Activated CD4-positive, alpha-beta memory T cell treated with anti-CD3 and anti-CD28 coated beads for 36 hours (primary cell): Measurements from ENCODE around the gene BBS2. TPM values are rescaled to one million over a fixed set of nuclear protein-coding genes. Genes with fewer than 3 reads are reported as not detected.

Experiments
- CTCF ChIA-PET: fragments of 350-600 bp; sonication (Branson Sonifier 250); formaldehyde crosslinking; loops from one replicate; lab custom pipeline; 2021; ENCODE audit warnings: antibody characterized with exemption, inconsistent platforms; lab: Charles Lee
- POLR2A ChIA-PET: fragments of 350-600 bp; sonication (Branson Sonifier 250); formaldehyde crosslinking; loops from one replicate; lab custom pipeline; 2021; ENCODE audit warnings: antibody characterized with exemption; lab: Charles Lee
- DNase-seq: peaks from one replicate; pipeline ENCODE4 v3.0.0-alpha.2; 2020
- H3K27ac Mint-ChIP-seq: one replicate; pipeline ENCODE4 v1.8.0; 2021; ENCODE audit warnings: mixed read lengths
- H3K27me3 Mint-ChIP-seq: one replicate; pipeline ENCODE4 v1.8.0; 2021; ENCODE audit warnings: mixed read lengths
- H3K36me3 Mint-ChIP-seq: one replicate; pipeline ENCODE4 v1.8.0; 2021; ENCODE audit warnings: mixed read lengths
- H3K4me1 Mint-ChIP-seq: one replicate; pipeline ENCODE4 v1.8.0; 2021; ENCODE audit warnings: low read depth, mixed read lengths
- H3K4me3 Mint-ChIP-seq: one replicate; pipeline ENCODE4 v1.8.0; 2021; ENCODE audit warnings: mild to moderate bottlenecking, mixed read lengths
- H3K9me3 Mint-ChIP-seq: one replicate; pipeline ENCODE4 v1.8.0; 2021; ENCODE audit warnings: mixed read lengths
- intact Hi-C: fragments of 100-400 bp; cut with micrococcal nuclease; formaldehyde crosslinking; loops from one replicate; pipeline ENCODE4 v1.15.1; 2023
- total RNA-seq, 2 experiments: library from RNA; stranded (reverse); gene quantifications; one replicate each; pipeline ENCODE4 v1.2.3, GENCODE V29; 2021

BBS2 gene
- total RNA-seq, 2 experiments from 2014 or later, result 21.5 to 22.6 TPM

DNA sequence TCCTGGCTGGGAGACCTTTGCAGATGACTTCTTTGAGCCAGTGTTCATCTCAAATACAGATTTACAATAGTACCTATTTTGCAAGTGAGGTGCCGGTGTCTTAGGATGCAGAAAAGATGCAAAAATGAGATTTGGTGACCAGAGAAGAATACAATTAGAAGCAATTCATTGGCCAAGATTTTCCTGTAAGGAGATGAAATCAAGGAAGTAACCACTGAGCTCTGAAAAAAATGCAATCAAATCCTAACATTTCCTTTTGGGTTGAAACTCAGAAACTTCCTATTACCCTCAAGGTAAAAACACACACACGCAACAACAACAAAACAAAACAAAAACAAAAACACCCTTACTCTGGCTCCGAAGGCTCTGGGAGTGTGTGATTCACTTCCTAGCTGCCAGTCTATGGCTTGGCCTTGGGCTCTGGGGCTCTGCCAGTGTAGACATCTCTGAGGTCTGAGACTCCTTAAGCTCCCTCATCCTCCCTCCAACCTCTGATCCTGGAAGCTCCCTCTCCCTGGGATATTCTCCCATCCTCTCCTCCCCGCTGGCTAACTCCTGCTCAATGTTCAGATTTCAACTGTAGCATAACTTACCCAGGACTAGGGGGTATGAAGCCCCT, 28.2 kb upstream of the BBS2 start:
- Mint-ChIP-seq H3K27ac (no peak overlapping the region), H3K4me3 (no peak overlapping the region), H3K27me3 (no peaks in the 10 kb centered on the region), H3K4me1 (peaks cover 18% of the 10 kb centered on the region), H3K36me3 (no peaks in the 10 kb centered on the region), H3K9me3 (no peaks in the 10 kb centered on the region)
- intact Hi-C loops, result no loop called here
- CTCF ChIA-PET, result interaction anchor here (1.0 to 2.7 kb wide), 3 partner anchors 28 to 154 kb away, joined by 5 to 12 read pairs (median 6); no protein-coding TSS in a partner anchor
- POLR2A ChIA-PET, result no interaction called here
- DNase-seq, result no peak

DNA sequence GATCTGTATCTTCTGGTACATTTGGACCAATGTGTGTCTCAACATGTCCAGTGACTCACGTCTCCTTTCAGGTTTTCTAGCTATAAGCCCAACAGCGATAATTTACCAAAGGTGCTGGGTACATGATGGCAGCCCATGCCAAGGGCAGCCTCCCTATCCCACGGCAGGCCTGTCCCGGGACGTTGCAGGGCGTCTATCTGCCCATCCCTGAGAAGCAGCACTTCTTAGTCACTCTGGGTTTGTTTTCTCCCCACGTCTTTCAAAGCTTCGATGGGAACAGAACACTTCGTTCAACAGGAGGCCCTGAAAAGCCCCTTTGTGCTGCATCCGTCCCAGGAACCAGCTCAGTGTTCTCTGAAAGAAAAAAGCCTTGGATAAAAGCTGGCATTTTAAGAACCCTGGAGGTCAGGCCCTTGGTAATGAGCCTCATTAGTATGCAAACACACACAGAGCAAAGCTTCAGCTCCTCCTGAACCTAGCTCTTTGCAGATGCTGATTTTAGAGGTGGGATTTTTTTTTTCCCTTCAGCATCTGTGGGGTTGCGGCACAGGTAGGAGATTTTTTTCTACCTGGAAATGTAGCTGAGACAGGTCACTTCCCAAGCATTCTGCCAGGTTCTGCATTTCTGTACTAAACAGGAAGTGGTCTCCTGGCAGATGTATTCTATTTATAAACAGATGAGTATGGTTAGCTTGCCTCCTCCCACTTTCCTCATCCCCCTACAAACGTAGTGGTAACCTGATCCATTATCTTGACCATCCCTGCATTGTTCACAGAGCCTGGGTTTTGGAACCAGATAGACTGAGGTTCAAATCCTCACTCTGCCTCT, 27.5 kb upstream of the BBS2 start:
- no peaks in the 10 kb centered on the region for H3K36me3 Mint-ChIP-seq
- CTCF ChIA-PET, result interaction anchor here (0.8 to 2.7 kb wide), 4 partner anchors 28 to 154 kb away, joined by 3 to 12 read pairs (median 6); no protein-coding TSS in a partner anchor
- no peaks in the 10 kb centered on the region for H3K9me3 Mint-ChIP-seq
- H3K4me1 Mint-ChIP-seq, result peaks cover 18% of the 10 kb centered on the region
- no peaks in the 10 kb centered on the region for H3K27me3 Mint-ChIP-seq
- H3K4me3 Mint-ChIP-seq, result no peak overlapping the region
- intact Hi-C loops, result no loop called here
- H3K27ac Mint-ChIP-seq, result no peak overlapping the region
- POLR2A ChIA-PET, result no interaction called here
- no peak for DNase-seq

DNA sequence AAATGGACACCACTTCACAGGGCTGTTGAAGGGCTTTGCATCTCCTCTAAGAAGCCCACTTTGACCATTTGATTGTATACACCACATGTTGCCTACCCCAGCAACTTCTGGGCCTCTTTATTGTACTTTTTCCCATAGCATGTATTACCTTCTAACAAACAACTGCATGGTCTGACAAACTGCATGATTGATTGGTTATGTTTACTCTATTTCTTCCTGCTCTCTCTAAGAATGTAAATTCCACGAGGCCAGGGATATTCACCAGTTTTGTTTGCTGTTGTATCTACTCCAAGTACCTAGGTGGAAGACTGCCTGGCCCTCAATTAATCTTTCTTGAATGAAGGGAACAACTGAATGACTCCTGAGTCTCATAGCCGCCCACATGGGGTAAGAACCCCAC, 22.2 kb upstream of the BBS2 start:
- POLR2A ChIA-PET, result no interaction called here
- Mint-ChIP-seq H3K27me3 (peaks cover 15% of the 10 kb centered on the region), H3K4me1 (peaks cover 1% of the 10 kb centered on the region), H3K36me3 (no peaks in the 10 kb centered on the region), H3K27ac (no peak overlapping the region), H3K9me3 (no peaks in the 10 kb centered on the region), H3K4me3 (no peak overlapping the region)
- CTCF ChIA-PET, result no interaction called here
- no peak for DNase-seq
- intact Hi-C loops, result no loop called here

DNA sequence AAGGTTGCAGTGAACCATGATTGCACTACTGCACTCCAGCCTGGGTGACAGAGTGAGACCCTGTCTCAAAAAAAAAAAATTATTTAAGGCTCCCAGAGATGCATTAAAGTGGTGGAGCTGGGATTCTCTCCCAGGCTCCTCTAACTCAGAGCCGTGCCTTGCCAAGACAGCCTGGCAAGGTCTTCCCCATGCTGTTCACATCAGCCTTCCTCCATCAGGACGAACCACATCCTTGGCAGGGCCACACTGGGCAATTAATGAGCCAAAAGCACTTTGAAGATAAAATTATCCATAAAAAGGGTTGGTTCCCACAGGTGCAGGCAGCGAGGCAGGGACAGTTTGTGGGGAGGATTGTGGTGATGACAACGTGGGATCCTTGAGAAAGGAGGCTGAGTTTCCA, 19.8 kb upstream of the BBS2 start:
- Mint-ChIP-seq H3K27me3 (peaks cover 18% of the 10 kb centered on the region), H3K4me3 (no peak overlapping the region), H3K27ac (no peak overlapping the region), H3K4me1 (no peaks in the 10 kb centered on the region), H3K36me3 (no peaks in the 10 kb centered on the region), H3K9me3 (no peaks in the 10 kb centered on the region)
- ChIA-PET CTCF (no interaction called here), POLR2A (no interaction called here)
- intact Hi-C loops, result loop anchor here (2.0 kb wide), 1 partner anchor 19 kb away; no protein-coding TSS in a partner anchor
- DNase-seq, result no peak

DNA sequence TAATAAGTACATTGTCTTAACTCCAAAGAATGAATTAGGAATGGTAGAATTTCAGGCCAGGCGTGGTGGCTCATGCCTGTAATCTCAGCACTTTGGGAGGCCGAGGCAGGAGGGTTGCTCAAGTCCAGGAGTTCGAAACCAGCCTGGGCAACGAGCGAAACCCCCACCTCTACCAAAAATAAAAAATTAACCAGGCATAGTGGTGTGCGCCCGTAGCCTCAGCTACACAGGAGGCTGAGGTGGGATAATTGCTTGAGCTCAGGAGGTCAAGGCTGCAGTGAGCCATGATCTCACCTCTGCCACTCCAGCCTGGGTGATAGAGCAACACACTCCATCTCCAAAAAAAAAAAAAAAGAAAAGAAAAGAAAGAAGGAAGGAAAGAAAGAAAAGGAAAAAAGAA, 18.5 kb upstream of the BBS2 start:
- Mint-ChIP-seq H3K27me3 (peaks cover 18% of the 10 kb centered on the region), H3K27ac (no peak overlapping the region), H3K9me3 (no peaks in the 10 kb centered on the region), H3K4me1 (no peaks in the 10 kb centered on the region), H3K36me3 (no peaks in the 10 kb centered on the region), H3K4me3 (no peak overlapping the region)
- CTCF ChIA-PET, result interaction anchor here (1.0 kb wide), 1 partner anchor 164 kb away, joined by 3 read pairs; no protein-coding TSS in a partner anchor
- DNase-seq, result no peak
- POLR2A ChIA-PET, result no interaction called here
- intact Hi-C loops, result loop anchor here (2.0 kb wide), 1 partner anchor 20 kb away; no protein-coding TSS in a partner anchor

DNA sequence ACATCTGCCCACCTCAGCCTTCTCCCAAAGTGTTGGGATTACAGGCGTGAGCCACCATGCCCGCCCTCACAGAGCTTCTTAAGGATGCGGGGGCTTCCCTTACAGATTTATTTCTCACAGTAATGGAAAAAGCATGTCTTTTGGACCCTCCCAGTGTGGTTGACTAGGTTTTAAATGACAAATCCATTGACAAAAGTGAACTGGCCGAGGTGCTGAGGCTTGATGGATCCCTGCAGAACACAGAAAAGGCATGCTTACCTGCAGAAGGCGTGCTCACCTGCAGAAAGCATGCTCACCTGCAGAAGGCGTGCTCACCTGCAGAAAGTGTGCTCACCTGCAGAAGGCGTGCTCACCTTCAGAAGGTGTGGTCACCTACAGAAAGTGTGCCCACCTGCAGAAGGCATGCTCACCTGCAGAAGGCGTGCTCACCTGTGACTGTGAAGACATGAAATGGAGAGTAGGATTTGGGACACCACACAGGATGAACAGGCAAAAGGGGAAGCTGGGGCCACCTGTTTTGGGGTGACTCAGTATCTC, 15.1 kb upstream of the BBS2 start:
- H3K36me3 Mint-ChIP-seq, result no peaks in the 10 kb centered on the region
- no peaks in the 10 kb centered on the region for H3K4me1 Mint-ChIP-seq
- no peaks in the 10 kb centered on the region for H3K9me3 Mint-ChIP-seq
- ChIA-PET CTCF (no interaction called here), POLR2A (no interaction called here)
- DNase-seq, result no peak
- intact Hi-C loops, result no loop called here
- no peak overlapping the region for H3K4me3 Mint-ChIP-seq
- H3K27ac Mint-ChIP-seq, result no peak overlapping the region
- peaks cover 10% of the 10 kb centered on the region for H3K27me3 Mint-ChIP-seq

DNA sequence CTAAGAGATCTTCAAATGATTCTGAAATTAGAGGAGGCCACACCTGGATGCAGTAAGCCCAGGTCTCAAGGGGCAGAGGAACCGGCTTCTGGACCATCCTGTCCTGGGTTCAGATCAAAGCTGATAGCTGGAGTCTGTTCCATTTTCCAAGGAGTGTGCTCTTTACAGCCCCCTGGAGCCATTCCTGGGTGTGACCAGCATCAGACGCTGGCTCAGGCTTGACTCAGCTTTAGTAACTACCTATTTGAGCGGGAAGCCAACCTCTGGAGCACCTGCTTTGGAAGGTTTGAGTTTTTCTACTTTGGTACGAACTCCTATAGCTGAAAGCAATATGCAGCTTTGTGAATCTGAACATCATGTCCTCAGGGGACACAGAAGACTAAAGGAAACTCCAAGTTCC, 12.9 kb upstream of the BBS2 start:
- intact Hi-C loops, result no loop called here
- Mint-ChIP-seq H3K4me1 (no peaks in the 10 kb centered on the region), H3K27me3 (peaks cover 6% of the 10 kb centered on the region), H3K4me3 (no peak overlapping the region), H3K36me3 (no peaks in the 10 kb centered on the region), H3K27ac (no peak overlapping the region), H3K9me3 (no peaks in the 10 kb centered on the region)
- DNase-seq, result no peak
- POLR2A ChIA-PET, result no interaction called here
- CTCF ChIA-PET, result interaction anchor here (1.3 kb wide), 1 partner anchor 68 kb away, joined by 4 read pairs; no protein-coding TSS in a partner anchor

DNA sequence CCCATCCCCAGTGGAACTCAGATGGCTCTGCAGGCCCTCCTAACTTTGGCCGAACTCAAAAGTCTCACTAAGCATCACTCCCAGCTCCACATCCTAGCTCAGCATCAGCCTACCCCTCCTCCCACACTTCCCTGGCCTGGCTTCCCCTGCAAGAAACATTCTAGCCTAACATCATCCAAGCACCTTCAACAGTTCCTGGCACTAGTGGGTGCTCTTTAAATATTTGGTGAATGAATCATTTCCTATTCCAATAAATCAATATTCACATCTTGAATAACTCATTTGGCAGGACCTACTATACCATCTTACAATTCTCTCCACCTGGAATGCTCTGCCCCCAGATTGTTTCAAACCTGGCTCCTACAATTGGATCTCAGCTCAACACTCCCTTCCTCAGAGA, 11.0 kb upstream of the BBS2 start:
- Mint-ChIP-seq H3K27me3 (no peaks in the 10 kb centered on the region), H3K4me3 (no peak overlapping the region), H3K27ac (no peak overlapping the region), H3K4me1 (no peaks in the 10 kb centered on the region), H3K36me3 (no peaks in the 10 kb centered on the region), H3K9me3 (no peaks in the 10 kb centered on the region)
- intact Hi-C loops, result no loop called here
- ChIA-PET CTCF (no interaction called here), POLR2A (no interaction called here)
- no peak for DNase-seq

DNA sequence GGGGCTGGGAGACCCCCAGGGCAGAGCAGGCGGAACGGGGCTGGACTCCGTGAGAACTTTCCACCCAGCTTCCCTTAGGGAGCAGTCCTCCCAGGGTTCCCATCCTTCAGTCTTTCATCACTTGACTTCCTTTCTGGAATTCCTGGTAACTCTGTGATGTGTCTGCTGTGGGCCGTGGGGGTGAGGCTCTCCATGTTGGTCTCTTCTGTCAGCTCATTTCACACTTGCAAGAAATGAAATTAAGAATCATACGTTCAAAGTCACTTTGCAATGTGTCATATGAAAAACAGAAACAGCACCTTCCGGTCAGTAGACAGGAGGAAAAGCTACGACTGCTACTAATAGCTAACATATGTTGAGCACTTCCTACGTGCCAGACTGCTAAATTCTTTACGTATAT, 5.4 kb upstream of the BBS2 start:
- peaks cover 6% of the 10 kb centered on the region for H3K4me1 Mint-ChIP-seq
- H3K27ac Mint-ChIP-seq, result no peak overlapping the region
- ChIA-PET CTCF (no interaction called here), POLR2A (no interaction called here)
- H3K4me3 Mint-ChIP-seq, result no peak overlapping the region
- DNase-seq, result no peak
- H3K9me3 Mint-ChIP-seq, result no peaks in the 10 kb centered on the region
- no peaks in the 10 kb centered on the region for H3K36me3 Mint-ChIP-seq
- no peaks in the 10 kb centered on the region for H3K27me3 Mint-ChIP-seq
- intact Hi-C loops, result loop anchor here (10.0 kb wide), 1 partner anchor 330 kb away; the partner anchor contains the start of gene GNAO1

DNA sequence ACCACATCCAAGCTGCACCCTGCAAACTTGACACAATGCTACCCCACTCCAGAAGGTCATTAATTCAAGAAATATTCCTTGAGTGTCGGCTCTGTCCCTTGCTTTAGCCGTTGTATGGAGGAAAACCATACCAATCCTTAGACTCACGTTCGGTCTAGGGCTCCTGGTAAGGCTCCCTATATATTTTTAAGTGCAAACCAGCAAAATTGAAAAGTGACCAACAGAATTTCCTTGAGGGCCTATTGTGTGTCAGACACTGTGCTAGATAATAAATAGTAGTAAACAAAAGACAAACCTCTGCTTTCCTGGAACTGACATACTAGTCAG, 390 bp upstream of the BBS2 start:
- ChIA-PET CTCF (interaction anchor here (1.3 kb wide), 1 partner anchor 182 kb away, joined by 3 read pairs; no protein-coding TSS in a partner anchor), POLR2A (no interaction called here)
- Mint-ChIP-seq H3K4me1 (peaks cover 34% of the 10 kb centered on the region), H3K27ac (peak overlapping the region; percentile 80), H3K27me3 (no peaks in the 10 kb centered on the region), H3K36me3 (no peaks in the 10 kb centered on the region), H3K9me3 (no peaks in the 10 kb centered on the region), H3K4me3 (peak overlapping the region; percentile 79)
- intact Hi-C loops, result loop anchor here (10.0 kb wide), 1 partner anchor 325 kb away; the partner anchor contains the start of gene GNAO1
- no peak for DNase-seq

DNA sequence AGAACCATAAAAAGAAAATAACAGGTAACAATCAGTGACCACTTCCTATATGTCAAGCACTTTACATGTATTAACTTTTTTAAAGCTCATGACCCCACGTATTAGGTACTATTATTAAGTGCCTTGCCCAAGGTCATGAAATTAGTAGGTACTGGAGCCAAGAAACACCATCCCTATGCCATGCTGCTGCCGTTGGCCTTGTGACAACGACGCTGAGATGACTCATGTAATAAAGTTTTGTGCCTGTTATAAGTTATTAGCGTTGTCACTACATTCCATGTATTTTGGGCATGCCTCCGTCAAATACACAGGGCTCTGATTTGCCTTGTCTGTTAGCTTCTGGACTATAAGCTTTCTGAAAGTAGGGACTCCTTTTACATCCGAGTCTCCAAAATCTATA, 1.4 kb downstream of the BBS2 start:
- Mint-ChIP-seq H3K27me3 (no peaks in the 10 kb centered on the region), H3K4me3 (peak overlapping the region; percentile 79), H3K27ac (no peak overlapping the region), H3K4me1 (peaks cover 46% of the 10 kb centered on the region), H3K9me3 (no peaks in the 10 kb centered on the region), H3K36me3 (no peaks in the 10 kb centered on the region)
- ChIA-PET CTCF (interaction anchor here (3.3 kb wide), 1 partner anchor 183 kb away, joined by 20 read pairs; no protein-coding TSS in a partner anchor), POLR2A (no interaction called here)
- intact Hi-C loops, result no loop called here
- no peak for DNase-seq

DNA sequence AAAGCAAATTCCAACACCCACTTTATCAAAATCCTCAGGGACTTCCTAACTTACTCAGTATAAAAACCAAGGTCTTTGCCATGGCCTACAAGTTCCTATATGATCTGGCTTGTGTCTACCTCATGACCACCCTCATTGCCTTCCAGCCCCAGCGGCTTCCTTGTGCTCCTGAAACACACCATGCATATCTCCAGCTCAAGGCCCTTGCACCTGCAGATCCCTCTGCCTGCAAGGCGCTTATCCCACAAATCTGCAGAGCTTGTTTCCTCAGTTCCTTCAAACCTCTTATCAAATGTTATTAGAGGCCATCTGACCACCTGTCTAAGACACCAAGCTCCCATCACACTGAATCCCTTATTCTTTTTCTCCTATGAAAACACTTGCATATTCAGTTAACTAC, 2.6 kb downstream of the BBS2 start:
- H3K9me3 Mint-ChIP-seq, result no peaks in the 10 kb centered on the region
- intact Hi-C loops, result no loop called here
- POLR2A ChIA-PET, result no interaction called here
- no peaks in the 10 kb centered on the region for H3K27me3 Mint-ChIP-seq
- no peak for DNase-seq
- H3K4me1 Mint-ChIP-seq, result peaks cover 46% of the 10 kb centered on the region
- H3K36me3 Mint-ChIP-seq, result no peaks in the 10 kb centered on the region
- H3K4me3 Mint-ChIP-seq, result no peak overlapping the region
- H3K27ac Mint-ChIP-seq, result no peak overlapping the region
- CTCF ChIA-PET, result interaction anchor here (0.9 to 3.3 kb wide), 2 partner anchors 11 to 185 kb away, joined by 4 to 20 read pairs; no protein-coding TSS in a partner anchor
